Activated CD4-positive, alpha-beta T cell treated with anti-CD3 and anti-CD28 coated beads, Interleukin-2, amount 50 U/mL, for 24 hours (primary cell): Measurements from ENCODE around the gene MCF2L.
"Not testable (repeated sequence)": the region's sequence is repeated elsewhere in the genome, so short reads cannot be mapped to it uniquely, and the experiment has no call there.

Source experiments
- DNase-seq, 2 donors: peaks; one replicate each; pipeline ENCODE4 v3.0.0-alpha.2; 2020; ENCODE audit warnings: low read depth in 1 of 2, low spot score in 1 of 2

The MCF2L gene

DNA sequence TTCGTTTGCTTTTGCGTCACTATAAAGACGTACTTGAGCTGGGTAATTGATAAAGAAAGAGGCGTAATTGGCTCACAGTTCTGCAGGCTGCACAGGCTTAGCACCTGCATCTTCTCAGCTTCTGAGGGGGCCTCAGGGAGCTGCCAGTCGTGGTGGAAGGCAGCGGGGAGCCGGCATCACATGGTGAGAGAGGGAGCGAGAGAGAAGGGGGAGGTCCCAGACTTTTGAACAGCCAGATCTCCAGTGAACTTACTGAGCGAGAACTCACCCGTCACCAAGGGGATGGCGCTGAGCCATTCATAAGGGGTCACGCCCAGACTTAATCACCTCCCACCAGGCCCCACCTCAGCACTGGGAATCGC is 77.8 kb downstream of the MCF2L start:
- DNase-seq, result no peak

DNA sequence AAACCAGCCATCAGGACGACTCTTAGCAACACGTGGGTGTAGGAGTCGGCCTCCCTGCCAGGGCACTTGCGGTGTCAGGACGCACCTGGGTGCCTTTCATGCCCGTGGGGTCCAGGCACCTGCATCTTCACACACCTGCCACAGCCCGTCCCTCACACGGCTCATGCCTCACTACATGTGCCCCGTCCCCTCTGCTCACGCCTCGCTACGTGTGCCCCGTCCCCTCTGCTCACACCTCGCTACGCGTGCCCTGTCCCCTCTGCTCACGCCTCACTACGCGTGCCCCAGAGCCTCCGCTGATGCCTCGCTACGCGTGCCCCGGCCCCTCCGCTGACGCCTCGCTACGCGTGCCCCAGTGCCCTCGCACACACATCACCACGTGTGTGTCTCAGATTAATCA is 78.6 kb downstream of the MCF2L start:
- no peak for DNase-seq

DNA sequence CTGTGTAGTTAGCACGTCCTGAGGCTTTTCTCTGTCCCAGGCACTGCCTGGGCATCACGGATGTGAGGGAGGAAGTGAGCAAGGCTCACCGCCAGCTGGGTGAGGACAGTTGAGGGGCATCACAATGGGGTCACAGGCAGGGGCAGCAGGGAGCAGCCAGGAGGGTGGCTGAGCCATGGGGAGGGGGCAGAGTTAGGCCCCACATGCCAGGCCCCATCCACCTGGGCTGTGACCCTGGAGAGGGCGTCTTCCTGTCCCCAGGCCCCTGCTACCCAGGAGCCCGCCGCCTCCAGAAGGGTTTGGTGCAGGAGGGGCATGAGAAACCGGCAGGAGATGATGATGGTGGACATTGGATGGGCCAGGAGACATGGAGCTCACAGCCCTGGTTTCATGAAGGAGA is 79.8 kb downstream of the MCF2L start:
- DNase-seq, result no peak

DNA sequence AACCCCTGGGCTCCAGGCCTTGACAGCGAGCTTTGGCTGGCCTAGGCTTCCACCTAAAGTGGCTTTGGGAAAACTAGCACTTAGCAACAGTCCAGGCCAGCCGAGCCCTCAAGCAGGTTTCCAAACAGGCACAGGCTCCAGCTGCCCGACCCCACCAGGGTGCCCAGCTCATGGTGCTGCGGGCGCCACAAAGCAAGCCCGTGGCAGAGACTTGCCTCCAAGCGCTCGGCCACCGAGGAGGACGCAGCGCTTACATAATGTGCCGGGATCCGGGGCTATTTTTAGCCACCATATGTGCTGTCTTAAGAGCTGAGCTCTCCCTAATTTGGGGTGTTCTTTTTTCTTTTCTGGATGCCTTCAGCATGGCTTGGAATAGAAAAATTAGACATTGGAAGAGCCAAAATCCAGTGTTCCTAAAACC is 80.5 kb downstream of the MCF2L start:
- DNase-seq, result no peak

DNA sequence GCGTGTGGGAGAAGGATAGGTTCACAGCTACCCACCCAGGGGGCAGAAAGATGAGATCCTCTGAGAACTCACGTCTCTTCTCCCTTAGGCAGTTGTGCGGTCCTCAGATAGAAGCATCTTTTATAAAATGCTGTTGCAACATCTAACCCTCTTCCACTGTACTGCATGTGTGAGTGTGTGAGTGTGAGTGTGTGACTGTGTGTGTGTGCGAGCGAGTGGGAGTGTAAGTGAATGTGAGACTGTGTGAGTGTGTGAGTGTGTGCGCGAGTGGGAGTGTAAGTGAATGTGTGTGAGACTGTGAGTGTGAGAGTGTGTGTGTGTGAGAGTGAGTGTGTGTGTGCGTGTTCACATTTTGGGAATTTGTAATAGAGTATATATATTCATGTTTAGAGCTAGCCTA is 81.0 kb downstream of the MCF2L start:
- DNase-seq, result no peak

DNA sequence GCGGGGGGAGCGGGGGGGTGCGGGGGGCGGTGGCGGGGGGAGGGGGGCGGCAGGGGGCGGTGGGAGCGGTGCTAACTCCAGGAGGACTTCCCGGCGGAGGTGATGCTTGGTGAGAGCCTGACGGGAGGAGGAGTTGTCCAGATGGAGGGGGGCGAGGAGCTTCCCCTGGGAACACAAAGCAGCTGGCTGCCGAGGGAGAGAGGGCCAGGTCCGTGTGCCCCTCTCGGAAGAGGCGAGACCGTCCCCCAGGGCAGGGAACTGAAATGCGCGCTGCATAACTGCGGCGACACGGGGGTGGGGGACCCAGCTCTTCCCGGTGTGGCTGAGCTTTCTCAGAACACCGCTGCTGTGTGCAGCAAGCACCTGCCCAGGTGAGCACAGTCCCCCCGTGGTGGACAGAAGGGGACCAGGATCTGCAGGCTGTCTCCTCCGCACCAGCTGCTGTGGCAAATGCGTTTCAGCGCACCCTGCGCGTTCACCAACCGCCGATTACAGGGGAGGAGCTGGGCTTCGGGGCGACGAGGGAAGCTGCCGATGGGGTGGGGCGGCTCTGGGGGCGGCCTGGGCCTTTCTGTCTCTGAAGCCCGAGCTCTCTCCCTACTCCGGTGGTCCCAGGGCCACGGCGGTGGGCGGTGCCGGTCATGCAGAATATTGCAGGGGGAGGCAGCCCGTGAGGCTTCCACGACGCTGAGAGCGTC is 81.9 kb downstream of the MCF2L start:
- DNase-seq, result no peak

DNA sequence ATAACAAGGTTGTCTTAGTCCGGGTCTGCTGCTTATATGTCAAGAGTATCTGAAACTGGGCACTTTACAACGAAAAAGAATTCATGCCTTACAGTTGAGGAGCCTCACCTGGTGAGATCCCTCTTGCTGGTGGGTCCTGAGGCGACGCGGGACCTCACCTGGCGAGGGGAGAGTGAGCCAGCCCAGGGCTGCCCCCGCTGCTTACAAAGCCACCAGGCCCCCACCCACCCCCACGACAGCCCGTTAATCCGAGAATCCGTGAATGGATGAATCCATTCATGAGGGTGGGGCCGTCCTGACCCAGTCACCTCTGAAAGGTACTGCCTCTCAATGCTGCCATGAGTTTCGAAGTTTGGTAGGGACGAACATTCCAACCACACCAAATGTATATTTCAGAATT is 82.6 kb downstream of the MCF2L start:
- no peak for DNase-seq

DNA sequence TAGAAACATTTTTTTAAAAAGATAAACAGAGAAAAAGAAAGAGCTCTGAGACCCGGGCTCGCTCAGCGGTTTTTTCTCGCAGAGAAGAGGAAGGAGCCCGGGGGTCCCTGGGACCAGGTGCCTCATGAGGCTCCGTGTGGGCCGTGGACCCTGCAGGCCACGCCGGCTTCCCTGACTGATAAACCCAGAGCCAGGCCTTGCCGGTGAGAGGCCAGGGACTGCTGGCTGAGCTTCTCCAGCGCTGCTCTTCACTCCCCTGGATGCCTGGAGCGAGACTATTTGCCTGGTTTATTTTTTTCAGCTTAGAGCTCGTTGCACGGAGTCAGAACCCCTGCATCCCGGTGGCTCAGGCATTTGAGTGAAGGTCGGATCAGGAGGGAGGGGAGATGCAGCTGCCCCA is 83.2 kb downstream of the MCF2L start:
- DNase-seq, result no peak

DNA sequence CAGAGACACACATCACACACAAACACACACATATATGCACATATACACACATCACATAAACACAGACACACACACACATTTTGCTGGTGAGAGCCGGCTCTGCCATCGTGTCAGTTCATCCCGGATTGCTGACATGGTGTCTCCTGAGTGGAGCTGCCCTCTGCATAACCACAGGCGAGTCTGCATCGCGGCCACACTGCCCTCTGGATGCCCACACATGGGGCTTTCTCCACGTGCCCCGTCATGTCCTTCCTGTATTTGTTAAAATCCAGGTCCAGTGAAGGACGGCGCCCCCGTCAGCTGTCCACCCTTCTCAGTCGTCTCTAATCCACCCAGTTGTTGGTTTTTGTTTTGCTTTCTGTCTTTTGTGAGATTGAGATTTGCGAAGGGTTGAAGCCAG is 84.0 kb downstream of the MCF2L start:
- no peak for DNase-seq

DNA sequence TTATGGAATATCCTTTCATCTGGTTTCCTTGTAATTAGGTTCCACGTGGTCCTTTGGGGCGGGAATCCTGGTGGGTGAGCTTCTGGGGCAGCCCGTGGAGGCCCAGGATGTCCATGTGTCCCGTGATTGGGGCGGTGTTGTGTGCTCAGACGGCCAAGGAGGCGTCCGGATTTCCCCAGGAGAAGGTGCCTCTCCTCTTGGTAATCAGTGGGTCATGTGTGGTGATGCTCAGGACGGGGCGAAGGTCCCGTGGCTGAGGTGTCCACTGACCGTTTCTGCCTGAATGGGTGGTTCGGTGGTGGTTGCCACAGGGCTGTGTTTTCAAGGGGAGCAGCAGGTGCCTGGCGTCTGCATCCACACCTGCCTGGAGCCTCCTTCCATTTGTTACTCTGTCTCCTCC is 84.4 kb downstream of the MCF2L start:
- DNase-seq, result no peak

DNA sequence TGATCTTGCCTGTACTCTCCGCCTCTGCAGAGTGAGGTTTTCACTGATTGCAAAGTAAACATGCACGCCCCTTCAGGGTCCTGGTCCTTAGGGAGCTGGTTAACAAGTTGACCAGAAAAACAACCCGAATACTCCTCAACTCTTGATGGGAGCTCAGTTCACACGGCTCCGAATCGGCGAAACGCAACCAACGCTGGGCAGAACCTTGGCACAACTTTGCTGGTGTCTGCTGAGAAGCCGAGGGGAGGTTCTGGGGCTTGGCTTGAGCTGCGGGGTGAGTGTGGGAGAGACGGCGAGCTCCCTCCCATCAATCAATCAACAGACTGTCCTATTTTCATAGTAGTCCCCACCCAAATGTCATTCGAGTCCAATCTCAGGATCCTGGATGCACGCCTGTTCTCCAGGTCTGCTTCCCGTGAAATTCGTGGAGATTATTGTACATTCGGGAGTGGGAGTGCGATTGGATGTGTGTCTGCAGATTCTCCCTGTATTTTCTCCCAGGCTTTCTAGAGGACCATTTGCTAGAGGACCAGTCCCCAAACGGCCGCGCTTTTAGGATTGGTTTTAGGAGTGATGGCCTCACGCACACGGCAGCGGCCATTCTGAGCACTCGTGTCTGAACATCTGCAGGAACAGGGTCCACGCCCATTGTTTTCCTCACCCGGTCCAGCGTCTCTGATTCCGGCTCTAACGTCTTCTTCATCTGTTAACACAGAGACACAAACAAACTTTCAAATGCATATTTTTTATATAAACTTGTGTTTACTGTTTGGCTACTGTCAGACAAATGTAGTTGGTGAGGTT is 85.0 kb downstream of the MCF2L start:
- DNase-seq, result no peak

DNA sequence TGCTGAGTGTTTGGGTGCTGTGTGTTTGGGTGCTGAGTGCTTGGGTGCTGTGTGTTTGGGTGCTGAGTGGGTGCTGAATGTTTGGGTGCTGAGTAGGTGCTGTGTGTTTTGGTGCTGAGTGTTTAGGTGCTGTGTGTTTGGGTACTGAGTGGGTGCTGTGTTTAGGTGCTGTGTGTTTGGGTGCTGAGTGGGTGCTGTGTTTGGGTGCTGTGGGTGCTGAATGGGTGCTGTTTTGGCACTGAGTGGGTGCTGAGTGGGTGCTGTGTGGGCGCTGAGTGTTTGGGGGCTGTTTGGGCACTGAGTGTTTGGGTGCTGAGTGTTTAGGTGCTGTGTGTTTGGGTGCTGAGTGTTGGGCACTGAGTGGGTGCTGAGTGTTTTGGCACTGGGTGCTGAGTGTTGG is 88.1 kb downstream of the MCF2L start:
- no peak for DNase-seq

DNA sequence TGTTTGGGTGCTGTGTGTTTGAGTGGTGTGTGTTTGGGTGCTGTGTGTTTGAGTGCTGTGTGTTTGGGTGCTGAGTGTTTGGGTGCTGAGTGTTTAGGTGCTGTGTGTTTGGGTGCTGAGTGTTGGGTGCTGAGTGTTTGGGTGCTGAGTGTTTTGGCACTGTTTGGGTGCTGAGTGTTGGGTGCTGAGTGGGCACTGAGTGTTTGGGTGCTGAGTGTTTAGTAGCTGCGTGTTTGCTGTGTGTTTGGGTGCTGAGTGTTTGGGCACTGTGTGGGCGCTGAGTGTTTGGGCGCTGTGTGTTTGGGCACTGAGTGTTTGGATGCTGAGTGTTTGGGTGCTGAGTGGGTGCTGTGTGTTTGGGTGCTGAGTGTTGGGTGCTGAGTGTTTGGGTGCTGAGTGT is 88.5 kb downstream of the MCF2L start:
- not testable (repeated sequence) for DNase-seq

DNA sequence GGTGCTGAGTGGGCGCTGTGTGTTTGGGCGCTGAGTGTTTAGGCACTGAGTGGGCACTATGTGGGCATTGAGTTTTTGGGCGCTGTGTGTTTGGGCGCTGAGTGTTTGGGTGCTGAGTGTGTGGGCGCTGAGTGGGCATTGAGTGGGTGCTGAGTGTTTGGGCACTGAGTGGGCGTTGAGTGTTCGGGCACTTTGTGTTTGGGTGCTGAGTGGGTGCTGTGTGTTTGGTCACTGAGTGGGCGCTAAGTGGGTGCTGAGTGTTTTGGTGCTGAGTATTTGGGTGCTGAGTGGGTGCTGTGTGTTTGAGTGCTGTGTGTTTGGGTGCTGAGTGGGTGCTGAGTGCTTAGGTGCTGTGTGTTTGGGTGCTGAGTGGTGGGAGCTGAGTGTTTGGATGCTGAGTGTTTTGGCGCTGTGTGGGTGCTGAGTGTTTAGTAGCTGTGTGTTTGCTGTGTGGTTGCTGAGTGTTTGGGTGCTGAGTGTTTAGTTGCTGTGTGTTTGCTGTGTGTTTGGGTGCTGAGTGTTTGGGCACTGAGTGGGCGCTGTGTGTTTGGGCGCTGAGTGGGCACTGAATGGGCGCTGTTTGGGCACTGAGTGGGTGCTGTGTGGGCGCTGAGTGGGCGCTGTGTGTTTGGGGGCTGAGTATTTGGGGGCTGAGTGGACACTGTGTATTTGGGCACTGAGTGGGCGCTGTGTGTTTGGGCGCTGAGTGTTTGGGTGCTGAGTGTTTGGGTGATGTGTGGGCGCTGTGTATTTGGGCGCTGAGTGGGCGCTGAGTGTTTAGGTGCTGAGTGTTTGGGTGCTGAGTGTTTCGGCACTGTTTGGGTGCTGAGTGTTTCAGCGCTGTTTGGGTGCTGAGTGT is 89.3 kb downstream of the MCF2L start:
- no peak for DNase-seq

DNA sequence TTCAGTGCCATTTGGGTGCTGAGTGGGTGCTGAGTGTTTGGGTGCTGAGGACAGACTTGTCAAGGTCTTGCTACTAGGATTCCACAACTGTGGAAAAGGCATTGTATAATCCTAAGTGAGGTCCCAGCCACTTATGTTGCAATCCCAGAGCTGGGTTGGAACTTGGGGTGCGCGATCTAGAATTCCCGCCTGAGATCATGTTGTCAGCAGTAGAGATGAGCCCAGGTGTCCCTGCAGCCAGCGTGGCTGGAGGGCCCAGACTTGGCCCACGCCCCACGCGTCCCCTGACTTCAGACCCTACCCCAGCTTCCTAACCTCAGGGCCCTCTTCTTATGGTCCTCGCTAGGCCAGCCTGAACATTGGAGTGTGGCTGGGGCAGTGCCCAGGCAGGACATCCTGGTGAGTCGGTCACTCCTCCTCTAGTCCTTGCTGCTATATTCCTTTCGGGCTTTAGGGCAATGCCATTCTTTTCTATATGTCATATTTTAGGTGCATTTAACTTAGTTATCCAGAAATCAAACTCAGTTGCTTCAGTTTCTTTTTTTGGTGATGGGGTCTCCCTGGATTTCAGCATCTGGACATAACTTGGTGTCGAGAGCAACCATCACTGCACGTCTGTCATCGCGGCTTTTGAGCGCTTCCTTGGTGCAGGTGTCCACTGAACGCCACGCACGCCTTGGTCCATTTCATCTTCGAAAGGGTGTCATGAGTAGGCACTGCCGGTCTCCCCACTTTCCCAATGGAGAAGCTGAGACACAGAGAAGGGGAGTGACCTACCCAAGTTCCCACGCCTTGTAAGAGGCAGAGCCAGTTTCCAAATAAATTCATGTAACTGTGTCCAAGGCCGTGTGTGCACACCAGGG is 90.2 kb downstream of the MCF2L start:
- DNase-seq, result no peak

DNA sequence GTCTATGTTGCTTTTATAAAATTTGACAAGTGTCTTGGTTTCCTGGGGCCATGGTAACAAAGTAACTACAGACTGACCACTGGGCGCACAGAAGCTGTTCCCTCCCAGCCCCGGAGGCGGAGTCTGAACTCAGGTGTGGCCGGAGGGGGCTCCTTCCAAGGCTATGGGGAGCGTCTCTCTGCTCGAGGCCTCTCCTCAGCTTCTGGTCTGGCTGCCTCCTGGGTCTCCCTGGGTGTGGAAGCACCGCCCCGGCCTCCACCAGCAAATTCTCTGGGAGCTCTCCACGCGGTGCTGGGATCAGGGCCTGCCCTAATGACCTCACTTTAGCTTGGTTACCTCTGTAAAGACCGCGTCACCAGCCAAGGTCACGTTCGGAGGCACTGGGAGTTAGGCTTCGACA is 90.9 kb downstream of the MCF2L start:
- no peak for DNase-seq

DNA sequence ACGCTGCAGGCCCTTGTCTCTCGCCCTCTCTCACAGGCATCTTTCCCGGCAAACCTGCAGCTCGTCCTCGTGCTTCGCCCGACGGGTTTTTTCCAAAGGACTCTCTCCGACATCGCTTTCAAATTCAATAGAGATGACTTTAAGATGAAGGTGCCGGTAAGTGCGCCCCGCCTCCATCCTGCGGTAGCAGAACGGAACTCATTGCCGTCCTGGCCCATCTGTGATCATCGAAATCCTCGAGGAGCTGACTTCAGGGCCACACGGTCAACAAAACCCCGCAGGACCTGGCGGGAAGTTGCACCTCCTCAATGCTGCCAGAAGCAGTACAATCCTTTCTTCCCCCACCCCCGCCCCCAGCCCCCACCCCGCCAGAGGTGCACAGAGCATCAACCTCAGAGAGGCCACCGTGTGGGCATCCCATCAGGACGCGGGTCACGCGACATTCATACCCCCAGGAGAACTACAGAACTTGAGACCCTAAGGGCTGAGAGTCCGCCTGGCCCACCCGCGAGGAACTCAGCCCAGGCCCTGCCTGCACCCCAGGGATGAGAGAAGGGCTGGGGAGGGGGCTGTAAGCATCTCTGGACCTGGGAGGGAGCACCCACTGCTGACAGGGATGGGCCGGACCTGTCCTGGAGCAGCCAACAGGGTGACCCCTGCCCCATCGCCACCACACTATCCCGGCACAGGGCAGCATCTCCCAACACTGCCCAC is 91.7 kb downstream of the MCF2L start:
- DNase-seq, result no peak

DNA sequence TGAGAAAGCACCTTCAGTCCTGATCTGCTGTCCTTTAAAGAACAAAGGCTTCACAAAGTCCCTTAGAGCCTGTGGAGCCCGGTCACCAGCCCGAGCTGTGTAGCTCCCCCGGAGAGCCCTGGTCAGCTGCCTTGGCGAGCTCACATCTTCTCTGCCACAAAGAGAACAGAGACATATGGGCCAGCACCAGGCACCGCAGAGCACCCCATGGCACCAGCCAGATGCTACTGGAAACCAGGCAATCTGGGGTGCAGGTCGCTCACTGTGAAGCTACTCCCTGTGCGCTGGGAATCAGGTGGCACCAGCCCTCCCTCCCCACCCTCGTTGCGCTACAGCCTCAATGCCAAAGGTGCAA is 92.2 kb downstream of the MCF2L start:
- DNase-seq, result no peak

DNA sequence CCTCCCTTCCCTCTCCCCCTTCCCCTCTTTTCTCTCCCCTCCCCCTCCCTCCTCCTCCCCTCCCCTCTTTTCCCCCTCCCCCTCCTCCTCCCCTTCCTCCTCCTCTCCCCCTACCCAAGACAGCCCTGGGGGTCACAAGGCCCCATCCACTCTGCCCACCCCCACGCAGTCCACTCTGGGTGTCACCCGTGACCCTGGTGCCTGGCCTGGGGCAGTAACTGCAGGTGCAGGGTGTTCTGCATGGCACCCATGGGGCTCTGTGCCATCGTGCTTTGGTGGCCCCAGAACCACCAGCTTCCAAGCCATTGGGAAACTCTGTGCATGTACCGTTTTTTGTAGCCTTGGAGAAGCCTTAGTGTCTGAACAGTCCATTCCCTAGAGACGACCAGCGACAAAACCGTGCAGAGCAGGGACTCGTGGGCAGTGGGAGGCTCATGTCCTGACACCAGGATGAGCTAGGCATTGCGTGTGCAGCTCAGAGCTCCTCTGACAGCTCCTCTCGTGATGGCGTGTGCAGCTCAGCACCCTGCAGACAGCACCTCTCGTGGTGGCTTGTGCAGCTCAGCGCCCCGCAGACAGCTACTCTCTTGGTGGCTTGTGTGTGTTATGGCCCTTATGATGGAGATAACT is 92.9 kb downstream of the MCF2L start:
- DNase-seq, result no peak

DNA sequence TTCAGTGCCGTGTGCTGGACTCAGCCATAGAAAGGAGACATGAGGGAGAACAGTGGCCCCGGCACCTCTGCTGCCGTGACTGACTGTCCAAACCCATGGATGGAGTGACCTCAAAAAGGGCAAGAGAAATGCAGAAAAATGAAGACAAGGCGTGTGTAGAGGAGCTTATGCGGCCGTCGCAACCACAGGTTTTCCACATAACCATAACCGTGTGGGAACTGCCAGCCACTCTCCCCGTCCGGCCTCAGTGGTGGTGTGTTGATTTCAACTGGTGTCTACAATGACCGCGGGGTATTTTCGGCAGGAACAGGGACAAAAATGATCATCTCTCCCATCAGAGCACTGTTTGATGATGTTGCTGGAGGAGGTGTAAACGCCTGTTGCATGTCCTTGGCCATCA is 93.7 kb downstream of the MCF2L start:
- DNase-seq, result no peak
